HEK293 (cell line): ENCODE results near the gene NFIX.
A peak's percentile ranks its signal among the peaks of the same experiment; 100 is the strongest.

Experiments
- GFI1B ChIP-seq: fragments of 450-650 bp; formaldehyde crosslinking; IDR thresholded peaks from 2 replicates; pipeline ENCODE4 v1.5.1; 2016; ENCODE audit warnings: missing biosample characterization, missing genetic modification characterization
- KLF10 ChIP-seq: fragments of 450-650 bp; IDR thresholded peaks from 2 replicates; pipeline ENCODE4 v1.5.1; 2018; ENCODE audit warnings: missing biosample characterization, mild to moderate bottlenecking, missing genetic modification characterization
- PRDM1 ChIP-seq: fragments of 450-650 bp; formaldehyde crosslinking; IDR thresholded peaks from 2 replicates; pipeline ENCODE4; 2016; ENCODE audit warnings: missing biosample characterization, missing genetic modification characterization
- SP2 ChIP-seq: fragments of 450-650 bp; formaldehyde crosslinking; IDR thresholded peaks from 2 replicates; pipeline ENCODE4 v1.5.1; 2016; ENCODE audit warnings: missing biosample characterization, missing genetic modification characterization
- SP3 ChIP-seq: fragments of 450-650 bp; formaldehyde crosslinking; IDR thresholded peaks from 2 replicates; pipeline ENCODE4 v1.5.1; 2016; ENCODE audit warnings: missing biosample characterization, missing genetic modification characterization
- ZBTB48 ChIP-seq: fragments of 450-650 bp; formaldehyde crosslinking; IDR thresholded peaks from 2 replicates; pipeline ENCODE4 v1.5.1; 2016; ENCODE audit warnings: missing biosample characterization, missing genetic modification characterization
- ZBTB8A ChIP-seq: fragments of 450-650 bp; formaldehyde crosslinking; IDR thresholded peaks from 2 replicates; pipeline ENCODE4 v1.5.1; 2016; ENCODE audit warnings: missing biosample characterization, missing genetic modification characterization
- ZNF157 ChIP-seq: fragments of 450-650 bp; formaldehyde crosslinking; IDR thresholded peaks from 2 replicates; pipeline ENCODE4 v1.5.1; 2016; ENCODE audit warnings: missing biosample characterization, missing genetic modification characterization
- ZNF23 ChIP-seq: fragments of 450-650 bp; formaldehyde crosslinking; IDR thresholded peaks from 2 replicates; pipeline ENCODE4 v1.5.1; 2016; ENCODE audit warnings: missing biosample characterization, missing genetic modification characterization, borderline replicate concordance
- ZNF24 ChIP-seq: fragments of 450-650 bp; formaldehyde crosslinking; IDR thresholded peaks from 2 replicates; pipeline ENCODE4 v1.5.1; 2016; ENCODE audit warnings: missing biosample characterization, missing genetic modification characterization
- ZNF292 ChIP-seq: fragments of 450-650 bp; formaldehyde crosslinking; IDR thresholded peaks from 2 replicates; pipeline ENCODE4 v1.5.1; 2016; ENCODE audit warnings: low read depth, missing biosample characterization, missing genetic modification characterization, borderline replicate concordance
- ZNF394 ChIP-seq: fragments of 450-650 bp; formaldehyde crosslinking; IDR thresholded peaks from 2 replicates; pipeline ENCODE4 v1.5.1; 2016; ENCODE audit warnings: missing biosample characterization, missing genetic modification characterization, mild to moderate bottlenecking, moderate library complexity, borderline replicate concordance
- ZNF426 ChIP-seq: fragments of 450-650 bp; formaldehyde crosslinking; IDR thresholded peaks from 2 replicates; pipeline ENCODE4 v1.5.1; 2017; ENCODE audit warnings: missing biosample characterization, missing genetic modification characterization, mild to moderate bottlenecking, inconsistent platforms, moderate library complexity
- ZNF558 ChIP-seq: fragments of 450-650 bp; formaldehyde crosslinking; IDR thresholded peaks from 2 replicates; pipeline ENCODE4 v1.5.1; 2016; ENCODE audit warnings: missing biosample characterization, missing genetic modification characterization
- ZNF585B ChIP-seq: fragments of 450-650 bp; formaldehyde crosslinking; IDR thresholded peaks from 2 replicates; pipeline ENCODE4 v1.5.1; 2016; ENCODE audit warnings: missing biosample characterization, missing genetic modification characterization
- ZNF621 ChIP-seq: fragments of 450-650 bp; formaldehyde crosslinking; IDR thresholded peaks from 2 replicates; pipeline ENCODE4 v1.5.1; 2017; ENCODE audit warnings: missing biosample characterization, missing genetic modification characterization
- ZNF623 ChIP-seq: fragments of 450-650 bp; formaldehyde crosslinking; IDR thresholded peaks from 2 replicates; pipeline ENCODE4 v1.5.1; 2016; ENCODE audit warnings: missing biosample characterization, missing genetic modification characterization
- ZNF660 ChIP-seq: fragments of 450-650 bp; IDR thresholded peaks from 2 replicates; pipeline ENCODE4 v1.5.1; 2018; ENCODE audit warnings: missing biosample characterization, mild to moderate bottlenecking, missing genetic modification characterization
- ZNF701 ChIP-seq: fragments of 450-650 bp; formaldehyde crosslinking; IDR thresholded peaks from 2 replicates; pipeline ENCODE4 v1.5.1; 2016; ENCODE audit warnings: missing biosample characterization, missing genetic modification characterization
- ZNF76 ChIP-seq: fragments of 450-650 bp; formaldehyde crosslinking; IDR thresholded peaks from 2 replicates; pipeline ENCODE4; 2016; ENCODE audit warnings: low read depth, missing biosample characterization, missing genetic modification characterization, borderline replicate concordance
- ZNF777 ChIP-seq: fragments of 450-650 bp; formaldehyde crosslinking; IDR thresholded peaks from 2 replicates; pipeline ENCODE4 v1.5.1; 2017; ENCODE audit warnings: missing biosample characterization, missing genetic modification characterization, borderline replicate concordance
- ZNF830 ChIP-seq: fragments of 450-650 bp; IDR thresholded peaks from 2 replicates; pipeline ENCODE4 v1.5.0; 2018; ENCODE audit warnings: missing biosample characterization, missing genetic modification characterization, low read depth, mild to moderate bottlenecking, moderate library complexity
- ZSCAN23 ChIP-seq: fragments of 450-650 bp; formaldehyde crosslinking; IDR thresholded peaks from 2 replicates; pipeline ENCODE4 v1.5.1; 2016; ENCODE audit warnings: missing biosample characterization, missing genetic modification characterization
- TF ChIP-seq, protein P1 (sequence below): fragments of 450-650 bp; formaldehyde crosslinking; IDR thresholded peaks from 2 replicates; pipeline ENCODE4 v1.5.1; 2016; ENCODE audit warnings: missing biosample characterization, missing genetic modification characterization, low read depth
- TF ChIP-seq, protein P2 (sequence below): fragments of 450-650 bp; formaldehyde crosslinking; IDR thresholded peaks from 2 replicates; pipeline ENCODE4 v1.5.1; 2017; ENCODE audit warnings: missing biosample characterization, missing genetic modification characterization
- TF ChIP-seq, protein P3 (sequence below): fragments of 450-650 bp; formaldehyde crosslinking; IDR thresholded peaks from 2 replicates; pipeline ENCODE4 v1.5.1; 2016; ENCODE audit warnings: missing biosample characterization, missing genetic modification characterization, low read depth
- TF ChIP-seq, protein P4 (sequence below): fragments of 450-650 bp; formaldehyde crosslinking; IDR thresholded peaks from 2 replicates; pipeline ENCODE4 v1.5.1; 2016; ENCODE audit warnings: missing biosample characterization, missing genetic modification characterization, borderline replicate concordance
- TF ChIP-seq, protein P5 (sequence below): fragments of 450-650 bp; formaldehyde crosslinking; IDR thresholded peaks from 2 replicates; pipeline ENCODE4 v1.5.1; 2016; ENCODE audit warnings: missing biosample characterization, missing genetic modification characterization
- TF ChIP-seq, protein P6 (sequence below): IDR thresholded peaks from 2 replicates; pipeline ENCODE4 v1.6.1; 2011; ENCODE audit warnings: mild to moderate bottlenecking, low read depth, low read length, borderline replicate concordance

The NFIX gene

DNA sequence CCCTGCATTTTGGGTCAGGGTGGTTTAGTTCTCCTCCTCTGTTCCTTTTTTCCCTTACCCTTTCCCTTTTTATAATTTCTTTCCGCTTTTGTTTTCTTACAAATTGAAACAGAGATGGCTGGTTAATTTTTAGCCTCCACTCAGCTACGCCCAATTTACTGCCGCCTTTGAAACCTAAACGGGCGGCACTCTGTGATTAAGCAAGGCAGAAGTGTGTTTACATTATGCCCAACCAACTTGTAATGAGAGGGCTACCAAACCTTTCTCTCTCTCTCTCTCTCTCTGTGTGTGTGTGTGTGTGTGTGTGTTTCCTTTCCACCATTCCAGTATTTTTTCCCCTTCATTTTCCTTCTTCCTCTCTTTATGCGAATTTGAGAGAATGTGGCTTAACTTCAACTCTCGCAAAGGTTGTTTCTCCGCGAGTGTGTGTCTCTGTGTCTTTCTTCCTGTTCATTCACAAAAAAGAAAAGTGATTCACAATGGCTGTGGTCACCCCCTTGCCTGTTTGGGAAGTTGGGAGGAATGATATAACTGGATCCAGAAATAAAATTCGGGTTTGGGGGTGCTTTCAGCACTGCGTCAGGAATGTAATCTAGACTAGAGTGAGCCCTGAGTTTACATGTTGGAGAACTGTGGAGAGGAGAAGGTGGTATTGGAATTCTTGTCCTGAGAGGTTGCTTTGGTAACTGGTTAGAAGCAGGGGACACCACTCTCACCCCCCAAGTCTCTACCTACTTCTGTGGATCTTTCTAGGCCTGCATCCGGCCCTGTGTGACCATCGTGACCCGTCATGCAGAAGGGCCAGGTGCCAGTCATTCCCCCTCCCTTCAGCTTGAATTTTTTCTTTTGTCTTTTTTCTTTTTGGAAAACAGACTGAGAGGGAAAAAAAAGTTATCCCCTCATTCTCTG, 31.4 kb downstream of the NFIX start (continued):
- TF ChIP-seq, protein P1, sequence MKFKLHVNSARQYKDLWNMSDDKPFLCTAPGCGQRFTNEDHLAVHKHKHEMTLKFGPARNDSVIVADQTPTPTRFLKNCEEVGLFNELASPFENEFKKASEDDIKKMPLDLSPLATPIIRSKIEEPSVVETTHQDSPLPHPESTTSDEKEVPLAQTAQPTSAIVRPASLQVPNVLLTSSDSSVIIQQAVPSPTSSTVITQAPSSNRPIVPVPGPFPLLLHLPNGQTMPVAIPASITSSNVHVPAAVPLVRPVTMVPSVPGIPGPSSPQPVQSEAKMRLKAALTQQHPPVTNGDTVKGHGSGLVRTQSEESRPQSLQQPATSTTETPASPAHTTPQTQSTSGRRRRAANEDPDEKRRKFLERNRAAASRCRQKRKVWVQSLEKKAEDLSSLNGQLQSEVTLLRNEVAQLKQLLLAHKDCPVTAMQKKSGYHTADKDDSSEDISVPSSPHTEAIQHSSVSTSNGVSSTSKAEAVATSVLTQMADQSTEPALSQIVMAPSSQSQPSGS, result peak; percentile 48; the same call in 1 of the 2 replicates
- TF ChIP-seq ZNF394 (tag by site-specific recombination), result no peak
- TF ChIP-seq, protein P2, sequence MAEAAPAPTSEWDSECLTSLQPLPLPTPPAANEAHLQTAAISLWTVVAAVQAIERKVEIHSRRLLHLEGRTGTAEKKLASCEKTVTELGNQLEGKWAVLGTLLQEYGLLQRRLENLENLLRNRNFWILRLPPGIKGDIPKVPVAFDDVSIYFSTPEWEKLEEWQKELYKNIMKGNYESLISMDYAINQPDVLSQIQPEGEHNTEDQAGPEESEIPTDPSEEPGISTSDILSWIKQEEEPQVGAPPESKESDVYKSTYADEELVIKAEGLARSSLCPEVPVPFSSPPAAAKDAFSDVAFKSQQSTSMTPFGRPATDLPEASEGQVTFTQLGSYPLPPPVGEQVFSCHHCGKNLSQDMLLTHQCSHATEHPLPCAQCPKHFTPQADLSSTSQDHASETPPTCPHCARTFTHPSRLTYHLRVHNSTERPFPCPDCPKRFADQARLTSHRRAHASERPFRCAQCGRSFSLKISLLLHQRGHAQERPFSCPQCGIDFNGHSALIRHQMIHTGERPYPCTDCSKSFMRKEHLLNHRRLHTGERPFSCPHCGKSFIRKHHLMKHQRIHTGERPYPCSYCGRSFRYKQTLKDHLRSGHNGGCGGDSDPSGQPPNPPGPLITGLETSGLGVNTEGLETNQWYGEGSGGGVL (tag by site-specific recombination), result peak; percentile 92
- no peak for TF ChIP-seq ZNF621 (tag by site-specific recombination)
- TF ChIP-seq ZNF701 (tag by site-specific recombination), result 0 out of 2 replicates have a peak, but pooled peaks have one; percentile 67
- TF ChIP-seq GFI1B (tag by site-specific recombination), result 0 out of 2 replicates have a peak, but pooled peaks have one; percentile 24
- TF ChIP-seq PRDM1 (tag by site-specific recombination), result peak; percentile 96
- no peak; the same call in 1 of the 2 replicates for TF ChIP-seq ZNF157 (tag by site-specific recombination)
- no peak for TF ChIP-seq SP2 (tag by site-specific recombination)
- TF ChIP-seq, protein P3, sequence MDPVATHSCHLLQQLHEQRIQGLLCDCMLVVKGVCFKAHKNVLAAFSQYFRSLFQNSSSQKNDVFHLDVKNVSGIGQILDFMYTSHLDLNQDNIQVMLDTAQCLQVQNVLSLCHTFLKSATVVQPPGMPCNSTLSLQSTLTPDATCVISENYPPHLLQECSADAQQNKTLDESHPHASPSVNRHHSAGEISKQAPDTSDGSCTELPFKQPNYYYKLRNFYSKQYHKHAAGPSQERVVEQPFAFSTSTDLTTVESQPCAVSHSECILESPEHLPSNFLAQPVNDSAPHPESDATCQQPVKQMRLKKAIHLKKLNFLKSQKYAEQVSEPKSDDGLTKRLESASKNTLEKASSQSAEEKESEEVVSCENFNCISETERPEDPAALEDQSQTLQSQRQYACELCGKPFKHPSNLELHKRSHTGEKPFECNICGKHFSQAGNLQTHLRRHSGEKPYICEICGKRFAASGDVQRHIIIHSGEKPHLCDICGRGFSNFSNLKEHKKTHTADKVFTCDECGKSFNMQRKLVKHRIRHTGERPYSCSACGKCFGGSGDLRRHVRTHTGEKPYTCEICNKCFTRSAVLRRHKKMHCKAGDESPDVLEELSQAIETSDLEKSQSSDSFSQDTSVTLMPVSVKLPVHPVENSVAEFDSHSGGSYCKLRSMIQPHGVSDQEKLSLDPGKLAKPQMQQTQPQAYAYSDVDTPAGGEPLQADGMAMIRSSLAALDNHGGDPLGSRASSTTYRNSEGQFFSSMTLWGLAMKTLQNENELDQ, result peak; percentile 48; the same call in 1 of the 2 replicates
- no peak for TF ChIP-seq ZNF426 (tag by site-specific recombination)
- no peak for TF ChIP-seq SP3 (tag by site-specific recombination)
- TF ChIP-seq ZNF777, result no peak
- TF ChIP-seq ZNF623 (tag by site-specific recombination), result no peak
- TF ChIP-seq ZNF292 (tag by site-specific recombination), result no peak
- TF ChIP-seq ZBTB8A (tag by site-specific recombination), result peak; percentile 99
- no peak for TF ChIP-seq KLF10 (tag by site-specific recombination)
- TF ChIP-seq ZNF830, result no peak
- TF ChIP-seq, protein P4, sequence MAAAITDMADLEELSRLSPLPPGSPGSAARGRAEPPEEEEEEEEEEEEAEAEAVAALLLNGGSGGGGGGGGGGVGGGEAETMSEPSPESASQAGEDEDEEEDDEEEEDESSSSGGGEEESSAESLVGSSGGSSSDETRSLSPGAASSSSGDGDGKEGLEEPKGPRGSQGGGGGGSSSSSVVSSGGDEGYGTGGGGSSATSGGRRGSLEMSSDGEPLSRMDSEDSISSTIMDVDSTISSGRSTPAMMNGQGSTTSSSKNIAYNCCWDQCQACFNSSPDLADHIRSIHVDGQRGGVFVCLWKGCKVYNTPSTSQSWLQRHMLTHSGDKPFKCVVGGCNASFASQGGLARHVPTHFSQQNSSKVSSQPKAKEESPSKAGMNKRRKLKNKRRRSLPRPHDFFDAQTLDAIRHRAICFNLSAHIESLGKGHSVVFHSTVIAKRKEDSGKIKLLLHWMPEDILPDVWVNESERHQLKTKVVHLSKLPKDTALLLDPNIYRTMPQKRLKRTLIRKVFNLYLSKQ (tag by site-specific recombination), result no peak
- TF ChIP-seq ZNF23 (tag by site-specific recombination), result no peak
- TF ChIP-seq, protein P5, sequence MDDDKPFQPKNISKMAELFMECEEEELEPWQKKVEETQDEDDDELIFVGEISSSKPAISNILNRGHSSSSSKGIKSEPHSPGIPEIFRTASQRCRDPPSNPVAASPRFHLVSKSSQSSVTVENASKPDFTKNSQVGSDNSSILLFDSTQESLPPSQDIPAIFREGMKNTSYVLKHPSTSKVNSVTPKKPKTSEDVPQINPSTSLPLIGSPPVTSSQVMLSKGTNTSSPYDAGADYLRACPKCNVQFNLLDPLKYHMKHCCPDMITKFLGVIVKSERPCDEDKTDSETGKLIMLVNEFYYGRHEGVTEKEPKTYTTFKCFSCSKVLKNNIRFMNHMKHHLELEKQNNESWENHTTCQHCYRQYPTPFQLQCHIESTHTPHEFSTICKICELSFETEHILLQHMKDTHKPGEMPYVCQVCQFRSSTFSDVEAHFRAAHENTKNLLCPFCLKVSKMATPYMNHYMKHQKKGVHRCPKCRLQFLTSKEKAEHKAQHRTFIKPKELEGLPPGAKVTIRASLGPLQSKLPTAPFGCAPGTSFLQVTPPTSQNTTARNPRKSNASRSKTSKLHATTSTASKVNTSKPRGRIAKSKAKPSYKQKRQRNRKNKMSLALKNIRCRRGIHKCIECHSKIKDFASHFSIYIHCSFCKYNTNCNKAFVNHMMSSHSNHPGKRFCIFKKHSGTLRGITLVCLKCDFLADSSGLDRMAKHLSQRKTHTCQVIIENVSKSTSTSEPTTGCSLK (tag by site-specific recombination), result no peak
- TF ChIP-seq ZNF585B (tag by site-specific recombination), result no peak
- no peak for TF ChIP-seq ZNF660 (tag by site-specific recombination)
- peak; percentile 58 for TF ChIP-seq ZNF76 (tag by site-specific recombination)
- TF ChIP-seq, protein P6, sequence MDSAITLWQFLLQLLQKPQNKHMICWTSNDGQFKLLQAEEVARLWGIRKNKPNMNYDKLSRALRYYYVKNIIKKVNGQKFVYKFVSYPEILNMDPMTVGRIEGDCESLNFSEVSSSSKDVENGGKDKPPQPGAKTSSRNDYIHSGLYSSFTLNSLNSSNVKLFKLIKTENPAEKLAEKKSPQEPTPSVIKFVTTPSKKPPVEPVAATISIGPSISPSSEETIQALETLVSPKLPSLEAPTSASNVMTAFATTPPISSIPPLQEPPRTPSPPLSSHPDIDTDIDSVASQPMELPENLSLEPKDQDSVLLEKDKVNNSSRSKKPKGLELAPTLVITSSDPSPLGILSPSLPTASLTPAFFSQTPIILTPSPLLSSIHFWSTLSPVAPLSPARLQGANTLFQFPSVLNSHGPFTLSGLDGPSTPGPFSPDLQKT, result no peak
- no peak for TF ChIP-seq ZSCAN23 (tag by site-specific recombination)
- no peak for TF ChIP-seq ZBTB48
- TF ChIP-seq ZNF558 (tag by site-specific recombination), result no peak
- peak; percentile 90 for TF ChIP-seq ZNF24 (tag by site-specific recombination)
